ENCODE measurements around the gene INTS6.
A peak's percentile ranks its signal among the peaks of the same experiment; 100 is the strongest.
"Not testable (repeated sequence)": the region's sequence is repeated elsewhere in the genome, so short reads cannot be mapped to it uniquely, and the experiment has no call there.

The INTS6 gene

GRCh38 chr13:51455532-51455931 lies 2.7 kb upstream of the INTS6 start:
- DNase-seq: no peak

- DNase-seq: peak; percentile 65
These were observed 1.3 kb upstream of the INTS6 start for GRCh38 chr13:51453959-51454703.

GRCh38 chr13:51453207-51453958 lies 547 bp upstream of the INTS6 start:
- peak; percentile 83 for DNase-seq

GRCh38 chr13:51451467-51452360 lies 1.1 kb downstream of the INTS6 start:
- peak; percentile 84 for DNase-seq

- no peak for DNase-seq
These were observed 1.7 kb downstream of the INTS6 start for GRCh38 chr13:51451134-51451466.

GRCh38 chr13:51449018-51449417 lies 3.8 kb downstream of the INTS6 start:
- no peak for DNase-seq

GRCh38 chr13:51444922-51445321 lies 7.9 kb downstream of the INTS6 start:
- no peak for DNase-seq

- DNase-seq: no peak
These were observed 12.5 kb downstream of the INTS6 start for GRCh38 chr13:51440381-51440780.

GRCh38 chr13:51437550-51438127 lies 15.2 kb downstream of the INTS6 start:
- no peak for DNase-seq

GRCh38 chr13:51435002-51435578 lies 17.7 kb downstream of the INTS6 start:
- DNase-seq: no peak

- no peak for DNase-seq
These were observed 20.3 kb downstream of the INTS6 start for GRCh38 chr13:51432576-51432975.

GRCh38 chr13:51426982-51427381 lies 25.9 kb downstream of the INTS6 start:
- no peak for DNase-seq

- DNase-seq: no peak
These were observed 27.3 kb downstream of the INTS6 start for GRCh38 chr13:51425410-51426042.

- DNase-seq: no peak
These were observed 29.1 kb downstream of the INTS6 start for GRCh38 chr13:51423766-51424165.

GRCh38 chr13:51422484-51422883 lies 30.4 kb downstream of the INTS6 start:
- no peak for DNase-seq

- peak; percentile 6 for DNase-seq
These were observed 31.9 kb downstream of the INTS6 start for GRCh38 chr13:51420681-51421490.

- no peak for DNase-seq
These were observed 33.7 kb downstream of the INTS6 start for GRCh38 chr13:51419001-51419636.

- DNase-seq: no peak
These were observed 35.1 kb downstream of the INTS6 start for GRCh38 chr13:51417716-51418115.

GRCh38 chr13:51416107-51416506 lies 36.7 kb downstream of the INTS6 start:
- no peak for DNase-seq

- not testable (repeated sequence) for DNase-seq
These were observed 37.5 kb downstream of the INTS6 start for GRCh38 chr13:51415339-51415738.

GRCh38 chr13:51412431-51412830 lies 40.4 kb downstream of the INTS6 start:
- no peak for DNase-seq
